Measurements from ENCODE around the gene RUVBL1.

DNA sequence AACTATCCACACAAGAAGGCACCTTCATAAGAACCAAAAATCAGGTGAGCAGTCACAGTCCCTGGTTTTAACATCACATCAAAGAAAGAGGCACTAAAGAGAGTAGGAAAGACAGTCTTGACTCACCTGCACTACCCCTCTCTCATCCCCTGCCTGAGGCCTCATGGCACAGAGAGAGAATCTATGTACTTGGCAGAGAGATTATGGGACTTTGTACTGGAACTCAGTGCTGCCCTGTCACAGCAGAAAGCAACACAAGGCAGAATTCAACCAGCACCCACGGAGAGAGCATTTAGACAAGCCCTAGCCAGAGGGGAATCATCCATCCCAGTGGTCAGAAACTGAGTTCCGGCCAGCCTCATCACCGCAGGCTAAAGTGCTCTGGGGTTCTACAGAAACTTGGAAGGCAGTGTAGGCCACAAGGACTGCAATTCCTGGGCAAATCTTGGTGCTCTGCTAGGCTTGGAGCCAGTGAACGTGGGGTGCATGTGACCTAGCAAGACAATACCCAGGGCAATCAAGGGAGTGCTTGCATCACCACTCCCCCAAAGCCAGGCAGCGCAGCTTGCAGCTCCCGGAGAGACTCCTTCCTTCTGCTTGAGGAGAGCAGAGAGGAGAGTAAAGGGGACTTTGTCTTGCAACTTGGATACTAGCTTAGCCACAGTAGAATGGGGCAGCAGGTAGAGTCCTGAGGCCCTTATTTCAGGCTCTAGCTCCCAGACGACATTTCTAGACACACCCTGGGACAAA lies 8.5 kb upstream of the RUVBL1 start:
- TF ChIP-seq POLR2A (IDR thresholded peaks at IDR 0.05): no peak
- TF ChIP-seq, protein P1, sequence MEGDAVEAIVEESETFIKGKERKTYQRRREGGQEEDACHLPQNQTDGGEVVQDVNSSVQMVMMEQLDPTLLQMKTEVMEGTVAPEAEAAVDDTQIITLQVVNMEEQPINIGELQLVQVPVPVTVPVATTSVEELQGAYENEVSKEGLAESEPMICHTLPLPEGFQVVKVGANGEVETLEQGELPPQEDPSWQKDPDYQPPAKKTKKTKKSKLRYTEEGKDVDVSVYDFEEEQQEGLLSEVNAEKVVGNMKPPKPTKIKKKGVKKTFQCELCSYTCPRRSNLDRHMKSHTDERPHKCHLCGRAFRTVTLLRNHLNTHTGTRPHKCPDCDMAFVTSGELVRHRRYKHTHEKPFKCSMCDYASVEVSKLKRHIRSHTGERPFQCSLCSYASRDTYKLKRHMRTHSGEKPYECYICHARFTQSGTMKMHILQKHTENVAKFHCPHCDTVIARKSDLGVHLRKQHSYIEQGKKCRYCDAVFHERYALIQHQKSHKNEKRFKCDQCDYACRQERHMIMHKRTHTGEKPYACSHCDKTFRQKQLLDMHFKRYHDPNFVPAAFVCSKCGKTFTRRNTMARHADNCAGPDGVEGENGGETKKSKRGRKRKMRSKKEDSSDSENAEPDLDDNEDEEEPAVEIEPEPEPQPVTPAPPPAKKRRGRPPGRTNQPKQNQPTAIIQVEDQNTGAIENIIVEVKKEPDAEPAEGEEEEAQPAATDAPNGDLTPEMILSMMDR (IDR thresholded peaks at IDR 0.05): no peak
